GM12878 (cell line): ENCODE results near the gene DDX23. TPM values are rescaled to one million over a fixed set of nuclear protein-coding genes. Genes with fewer than 3 reads are reported as not detected.

Experiments
- ATAC-seq: fragments of 200-7000 bp; cut with Tn5 transposase; 3 replicates; pipeline ENCODE4 v1.9.1; 2020; ENCODE audit warnings: mild to moderate bottlenecking, moderate library complexity
- BruUV-seq: library from RNA; stranded (reverse); fragments of 400-500 nt; replicated peaks from 2 replicates; lab custom pipeline; 2021; lab: Mats Ljungman, UMichigan
- CTCF ChIA-PET: fragments of 300-600 bp; sonication (Branson Sonifier 250); formaldehyde crosslinking; extraction: SDS; loops from one replicate; lab custom pipeline; 2021; ENCODE audit warnings: inconsistent platforms; lab: Yijun Ruan, JAX
- POLR2A ChIA-PET: fragments of 350-600 bp; formaldehyde crosslinking; extraction: SDS; loops from one replicate; lab custom pipeline; 2021; ENCODE audit warnings: inconsistent platforms; lab: Charles Lee
- RAD21 ChIA-PET: fragments of 300-600 bp; sonication (Branson Sonifier 250); formaldehyde crosslinking; loops from one replicate; lab custom pipeline; 2023; ENCODE audit warnings: antibody characterized with exemption; ENCODE audit not compliant: unreplicated experiment; lab: Charles Lee
- SMC1A ChIA-PET: fragments of 300-600 bp; sonication (Branson Sonifier 250); formaldehyde crosslinking; loops from one replicate; lab custom pipeline; 2023; ENCODE audit not compliant: unreplicated experiment, uncharacterized antibody; lab: Charles Lee
- DNase-seq: peaks from one replicate; pipeline ENCODE4 v3.0.0-alpha.2; 2011; ENCODE audit warnings: low read depth, low spot score
- FAIRE-seq: peaks from 3 replicates; lab custom pipeline; 2011; peaks lifted over from hg19 to GRCh38; lab: Jason Lieb, UNC
- H2AFZ ChIP-seq: 2 replicates; pipeline ENCODE4 v1.6.0; 2011; ENCODE audit warnings: low read depth, low read length, control low read depth; ENCODE audit not compliant: control insufficient read depth
- H3K27ac ChIP-seq: 2 replicates; pipeline ENCODE4 v1.5.1; 2011; ENCODE audit warnings: control low read depth; ENCODE audit not compliant: control insufficient read depth, insufficient read depth
- H3K27me3 ChIP-seq, 2 experiments: replicated peaks in 1 of 2; 2 replicates each; pipeline versions ENCODE4 v1.6.0 to v1.6.1; 2011; ENCODE audit warnings: low read length in 1 of 2; ENCODE audit not compliant: control insufficient read depth in 2 of 2, insufficient read depth in 2 of 2
- H3K36me3 ChIP-seq, 2 experiments: 2 replicates each; pipeline ENCODE4 v1.5.1; 2011; ENCODE audit warnings: low read length in 1 of 2; ENCODE audit not compliant: control insufficient read depth in 2 of 2, insufficient read depth in 2 of 2
- H3K4me1 ChIP-seq: 2 replicates; pipeline ENCODE4 v1.6.1; 2011; ENCODE audit warnings: mild to moderate bottlenecking, low read length, moderate library complexity, mixed read lengths; ENCODE audit not compliant: control insufficient read depth, insufficient read depth
- H3K4me2 ChIP-seq: 2 replicates; pipeline ENCODE4 v1.6.0; 2011; ENCODE audit warnings: control low read depth; ENCODE audit not compliant: control insufficient read depth, insufficient read depth
- H3K4me3 ChIP-seq: fragments of 200-600 bp; sonication (generic); 2 replicates; pipeline ENCODE4 v1.5.1; 2016
- H3K79me2 ChIP-seq: 2 replicates; pipeline ENCODE4 v1.6.0; 2011; ENCODE audit warnings: low read length; ENCODE audit not compliant: control insufficient read depth, insufficient read depth
- H3K9ac ChIP-seq: 2 replicates; pipeline ENCODE4 v1.8.0; 2011; ENCODE audit warnings: low read length, control low read depth, mixed read lengths; ENCODE audit not compliant: control insufficient read depth, insufficient read depth
- H3K9me3 ChIP-seq: replicated peaks from 3 replicates; pipeline ENCODE4 v1.5.1; 2011; ENCODE audit warnings: mild to moderate bottlenecking, low read length; ENCODE audit not compliant: control insufficient read depth, insufficient read depth
- H4K20me1 ChIP-seq: 2 replicates; pipeline ENCODE4 v1.6.0; 2011; ENCODE audit not compliant: control insufficient read depth, insufficient read depth
- EZH2 ChIP-seq: IDR thresholded peaks from 2 replicates; pipeline ENCODE4 v1.6.1; 2012; ENCODE audit warnings: low read depth, mild to moderate bottlenecking, control low read depth, inconsistent platforms, low read length, borderline replicate concordance; ENCODE audit not compliant: control insufficient read depth
- GATAD2B ChIP-seq: fragments of 450-650 bp; conservative IDR thresholded peaks from 2 replicates; pipeline ENCODE4 v1.6.1; 2017; ENCODE audit warnings: low read depth, mild to moderate bottlenecking, moderate library complexity
- HDAC2 ChIP-seq: fragments of 200-600 bp; sonication (generic); IDR thresholded peaks from 2 replicates; pipeline ENCODE4 v1.6.1; 2017
- HSF1 ChIP-seq: fragments of 150-350 bp; IDR thresholded peaks from 2 replicates; pipeline ENCODE4 v1.6.1; 2014; ENCODE audit warnings: mild to moderate bottlenecking, low read depth, low read length
- IKZF1 ChIP-seq: fragments of 450-650 bp; conservative IDR thresholded peaks from 2 replicates; pipeline ENCODE4 v1.6.1; 2017; ENCODE audit warnings: antibody characterized with exemption, mild to moderate bottlenecking
- MXI1 ChIP-seq: fragments of 150-350 bp; IDR thresholded peaks from 2 replicates; pipeline ENCODE4 v1.6.1; 2011; ENCODE audit warnings: low read depth, mild to moderate bottlenecking, inconsistent platforms, low read length, improper control_type of control experiment
- PAX8 ChIP-seq: fragments of 450-650 bp; IDR thresholded peaks from 2 replicates; pipeline ENCODE4 v1.6.1; 2017; ENCODE audit warnings: mild to moderate bottlenecking, moderate library complexity
- RCOR1 ChIP-seq: conservative IDR thresholded peaks from 2 replicates; pipeline ENCODE4 v1.6.1; 2012; ENCODE audit warnings: low read depth, low read length, improper control_type of control experiment
- SREBF1 ChIP-seq: IDR thresholded peaks from 2 replicates; pipeline ENCODE4 v1.6.1; 2012; ENCODE audit warnings: mild to moderate bottlenecking, low read length
- SREBF2 ChIP-seq: IDR thresholded peaks from 2 replicates; pipeline ENCODE4 v1.6.1; 2012; ENCODE audit warnings: mild to moderate bottlenecking, low read length
- ZNF622 ChIP-seq: fragments of 450-650 bp; IDR thresholded peaks from 2 replicates; pipeline ENCODE4 v1.6.1; 2017; ENCODE audit warnings: mild to moderate bottlenecking, inconsistent platforms
- WGBS: methylation state at CpG from one replicate; pipeline ENCODE4 v1.1.6; 2016; ENCODE audit warnings: low lambda C conversion rate; ENCODE audit not compliant: insufficient replicate concordance, insufficient coverage; ENCODE audit errors: missing lambda C conversion rate; 5-methylcytosine and 5-hydroxymethylcytosine counted together
- in situ Hi-C: fragments of 300-500 bp; cut with MboI; formaldehyde crosslinking; loops from 9 replicates; pipeline ENCODE4 v1.14.3; 2018; ENCODE audit warnings: mixed read lengths
- intact Hi-C: fragments of 100-400 bp; cut with micrococcal nuclease; formaldehyde crosslinking; loops from one replicate; pipeline ENCODE4 v1.14.2; 2022; ENCODE audit not compliant: unreplicated experiment
- polyA plus RNA-seq, 11 experiments: library from polyadenylated mRNA; depleted of rRNA in 4 of 11; unstranded in 6 of 11; stranded (reverse) in 5 of 11; fragments of >200 nt; fragmentation: Nextera tagmentation in 4 of 11; fragmentation: Illumina TruSeq in 1 of 11; extraction: Ambion mirVana in 4 of 11; extraction: Trizol in 1 of 11; gene quantifications; 1 replicate in 1 of 11; 2 replicates in 10 of 11; pipeline versions ENCODE4 v1.2.1 to v1.2.3, GENCODE V29; 2011 to 2016; ENCODE audit warnings: inconsistent platforms in 2 of 11, missing spikeins in 2 of 11, low read depth in 1 of 11
- total RNA-seq, 4 experiments: library from RNA; depleted of rRNA in 3 of 4; stranded (reverse); fragments of >200 nt in 3 of 4; fragmentation: Illumina TruSeq in 1 of 4; extraction: Trizol in 1 of 4; gene quantifications; 2 replicates each; pipeline versions ENCODE4 v1.2.1 to v1.2.3, GENCODE V29; 2013 to 2021
- TF ChIP-seq, protein P1 (sequence below): IDR thresholded peaks from 2 replicates; pipeline ENCODE4 v1.6.1; 2012; ENCODE audit warnings: improper control_type of control experiment, low read depth, low read length; ENCODE audit not compliant: insufficient replicate concordance
- TF ChIP-seq, protein P2 (sequence below): IDR thresholded peaks from 2 replicates; pipeline ENCODE4 v1.6.1; 2012; ENCODE audit warnings: low read depth, low read length, improper control_type of control experiment

The DDX23 gene
- total and polyA plus RNA-seq, 10 of the 15 experiments (the other 5 are each of a cell fraction or from before 2014, with no cell fraction given): 25.8 to 107 (median 77.4) TPM

DNA sequence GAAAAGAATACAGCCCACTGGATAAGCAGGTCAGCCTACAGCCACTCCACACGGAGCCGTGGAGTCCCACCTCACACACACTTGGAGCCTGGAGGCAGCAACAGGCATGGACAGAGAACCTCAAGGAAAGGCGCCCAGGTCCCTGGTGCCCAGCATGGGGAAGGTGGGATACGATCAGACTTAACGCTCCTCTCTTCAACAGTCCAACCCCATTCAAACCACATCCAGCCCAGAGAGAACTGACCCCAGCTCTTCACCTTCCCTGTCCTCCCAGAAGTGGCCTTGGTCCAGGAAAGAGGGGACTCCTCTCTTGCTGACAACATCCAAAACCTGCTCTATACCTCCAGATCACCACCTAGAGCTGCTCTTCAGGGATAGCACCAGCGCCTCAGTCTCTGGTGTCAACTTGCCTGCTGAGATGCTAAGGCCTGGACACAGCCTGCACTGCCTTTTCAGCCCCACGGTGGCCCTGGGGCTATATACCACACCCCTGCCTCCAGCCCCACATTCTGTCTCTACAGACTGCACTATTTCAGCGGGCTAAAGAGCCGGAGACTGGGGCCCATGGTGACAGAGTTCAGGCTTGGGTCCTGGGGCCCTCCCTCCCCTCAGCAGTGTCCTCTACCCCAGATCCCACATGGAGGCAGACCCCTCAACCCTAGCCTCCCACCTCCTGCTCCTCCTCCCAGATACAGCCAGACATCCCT lies 70.1 kb downstream of the DDX23 start:
- SMC1A ChIA-PET: interaction anchor here (1.9 kb wide), 1 partner anchor 14 kb away, joined by 5 read pairs; no protein-coding TSS in a partner anchor
- no peak overlapping the region for H3K4me2 ChIP-seq
- RAD21 ChIA-PET: no interaction called here
- no peak; the same call in 2 of the 3 replicates for ATAC-seq
- intact Hi-C loops (no loop called here), in situ Hi-C loops (no loop called here)
- no peaks in the 10 kb centered on the region for H3K4me1 ChIP-seq
- no peaks in the 10 kb centered on the region for H4K20me1 ChIP-seq
- TF ChIP-seq SREBF2 (no peak), HDAC2 (no peak), PAX8 (no peak), ZNF622 (no peak), IKZF1 (no peak), GATAD2B (no peak), RCOR1 (no peak), MXI1 (no peak), HSF1 (no peak), SREBF1 (no peak), EZH2 (no peak)
- TF ChIP-seq, protein P1, sequence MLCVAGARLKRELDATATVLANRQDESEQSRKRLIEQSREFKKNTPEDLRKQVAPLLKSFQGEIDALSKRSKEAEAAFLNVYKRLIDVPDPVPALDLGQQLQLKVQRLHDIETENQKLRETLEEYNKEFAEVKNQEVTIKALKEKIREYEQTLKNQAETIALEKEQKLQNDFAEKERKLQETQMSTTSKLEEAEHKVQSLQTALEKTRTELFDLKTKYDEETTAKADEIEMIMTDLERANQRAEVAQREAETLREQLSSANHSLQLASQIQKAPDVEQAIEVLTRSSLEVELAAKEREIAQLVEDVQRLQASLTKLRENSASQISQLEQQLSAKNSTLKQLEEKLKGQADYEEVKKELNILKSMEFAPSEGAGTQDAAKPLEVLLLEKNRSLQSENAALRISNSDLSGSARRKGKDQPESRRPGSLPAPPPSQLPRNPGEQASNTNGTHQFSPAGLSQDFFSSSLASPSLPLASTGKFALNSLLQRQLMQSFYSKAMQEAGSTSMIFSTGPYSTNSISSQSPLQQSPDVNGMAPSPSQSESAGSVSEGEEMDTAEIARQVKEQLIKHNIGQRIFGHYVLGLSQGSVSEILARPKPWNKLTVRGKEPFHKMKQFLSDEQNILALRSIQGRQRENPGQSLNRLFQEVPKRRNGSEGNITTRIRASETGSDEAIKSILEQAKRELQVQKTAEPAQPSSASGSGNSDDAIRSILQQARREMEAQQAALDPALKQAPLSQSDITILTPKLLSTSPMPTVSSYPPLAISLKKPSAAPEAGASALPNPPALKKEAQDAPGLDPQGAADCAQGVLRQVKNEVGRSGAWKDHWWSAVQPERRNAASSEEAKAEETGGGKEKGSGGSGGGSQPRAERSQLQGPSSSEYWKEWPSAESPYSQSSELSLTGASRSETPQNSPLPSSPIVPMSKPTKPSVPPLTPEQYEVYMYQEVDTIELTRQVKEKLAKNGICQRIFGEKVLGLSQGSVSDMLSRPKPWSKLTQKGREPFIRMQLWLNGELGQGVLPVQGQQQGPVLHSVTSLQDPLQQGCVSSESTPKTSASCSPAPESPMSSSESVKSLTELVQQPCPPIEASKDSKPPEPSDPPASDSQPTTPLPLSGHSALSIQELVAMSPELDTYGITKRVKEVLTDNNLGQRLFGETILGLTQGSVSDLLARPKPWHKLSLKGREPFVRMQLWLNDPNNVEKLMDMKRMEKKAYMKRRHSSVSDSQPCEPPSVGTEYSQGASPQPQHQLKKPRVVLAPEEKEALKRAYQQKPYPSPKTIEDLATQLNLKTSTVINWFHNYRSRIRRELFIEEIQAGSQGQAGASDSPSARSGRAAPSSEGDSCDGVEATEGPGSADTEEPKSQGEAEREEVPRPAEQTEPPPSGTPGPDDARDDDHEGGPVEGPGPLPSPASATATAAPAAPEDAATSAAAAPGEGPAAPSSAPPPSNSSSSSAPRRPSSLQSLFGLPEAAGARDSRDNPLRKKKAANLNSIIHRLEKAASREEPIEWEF: no peak
- TF ChIP-seq, protein P2, sequence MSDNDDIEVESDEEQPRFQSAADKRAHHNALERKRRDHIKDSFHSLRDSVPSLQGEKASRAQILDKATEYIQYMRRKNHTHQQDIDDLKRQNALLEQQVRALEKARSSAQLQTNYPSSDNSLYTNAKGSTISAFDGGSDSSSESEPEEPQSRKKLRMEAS: no peak
- H3K9ac ChIP-seq: no peak overlapping the region
- CTCF ChIA-PET: interaction anchor here (1.3 to 1.5 kb wide), 3 partner anchors 9 to 33 kb away, joined by 3 to 7 read pairs (median 4); no protein-coding TSS in a partner anchor
- H3K79me2 ChIP-seq: no peaks in the 10 kb centered on the region
- BruUV-seq: no TSS peak
- no peaks in the 10 kb centered on the region for H3K27me3 ChIP-seq
- H2AFZ ChIP-seq: no peak overlapping the region
- H3K9me3 ChIP-seq: no peaks in the 10 kb centered on the region
- no peak overlapping the region for H3K27ac ChIP-seq
- no peak for FAIRE-seq
- POLR2A ChIA-PET: no interaction called here
- DNase-seq: no peak
- WGBS: 37% methylated on average over 9 of the region's 9 CpGs
- no peaks in the 10 kb centered on the region for H3K36me3 ChIP-seq
- H3K4me3 ChIP-seq: no peak overlapping the region
